RWPE2 (cell line): ENCODE results near the gene CHRD.

Experiments
- ATAC-seq: fragments of 200-7000 bp; cut with Tn5 transposase; 3 replicates; pipeline ENCODE4 v1.9.1; 2021; ENCODE audit warnings: low read depth
- DNase-seq: peaks from one replicate; pipeline ENCODE4 v3.0.0-alpha.2; 2020; ENCODE audit warnings: low spot score
- H3K27ac ChIP-seq: fragments of 450-650 bp; 2 replicates; pipeline ENCODE4 v1.5.1; 2017; ENCODE audit warnings: mild to moderate bottlenecking; ENCODE audit not compliant: poor library complexity, severe bottlenecking
- H3K27me3 ChIP-seq: fragments of 250-450 bp; sonication (Bioruptor Pico); 2 replicates; pipeline ENCODE4 v1.5.1; 2021; ENCODE audit warnings: mild to moderate bottlenecking, moderate library complexity; ENCODE audit not compliant: insufficient read depth, poor library complexity, severe bottlenecking
- H3K36me3 ChIP-seq: fragments of 250-450 bp; sonication (Bioruptor Pico); 2 replicates; pipeline ENCODE4 v1.5.1; 2020; ENCODE audit warnings: low read depth, mild to moderate bottlenecking, moderate library complexity
- H3K4me1 ChIP-seq: fragments of 250-450 bp; sonication (Bioruptor Pico); 2 replicates; pipeline ENCODE4 v1.5.1; 2021; ENCODE audit warnings: mild to moderate bottlenecking, moderate library complexity; ENCODE audit not compliant: insufficient read depth, poor library complexity, severe bottlenecking
- H3K4me3 ChIP-seq: fragments of 250-450 bp; sonication (Bioruptor Pico); 2 replicates; pipeline ENCODE4 v1.5.1; 2021; ENCODE audit warnings: mild to moderate bottlenecking, moderate library complexity; ENCODE audit not compliant: severe bottlenecking
- H3K9me3 ChIP-seq: fragments of 250-450 bp; sonication (Bioruptor Pico); 2 replicates; pipeline ENCODE4 v1.5.1; 2021; ENCODE audit warnings: mild to moderate bottlenecking, moderate library complexity; ENCODE audit not compliant: severe bottlenecking
- TF ChIP-seq, protein P1 (sequence below): fragments of 450-650 bp; IDR thresholded peaks from one replicate; pipeline ENCODE4 v1.5.1; 2017; ENCODE audit warnings: mild to moderate bottlenecking, moderate library complexity; ENCODE audit not compliant: poor library complexity, severe bottlenecking

Gene CHRD

DNA sequence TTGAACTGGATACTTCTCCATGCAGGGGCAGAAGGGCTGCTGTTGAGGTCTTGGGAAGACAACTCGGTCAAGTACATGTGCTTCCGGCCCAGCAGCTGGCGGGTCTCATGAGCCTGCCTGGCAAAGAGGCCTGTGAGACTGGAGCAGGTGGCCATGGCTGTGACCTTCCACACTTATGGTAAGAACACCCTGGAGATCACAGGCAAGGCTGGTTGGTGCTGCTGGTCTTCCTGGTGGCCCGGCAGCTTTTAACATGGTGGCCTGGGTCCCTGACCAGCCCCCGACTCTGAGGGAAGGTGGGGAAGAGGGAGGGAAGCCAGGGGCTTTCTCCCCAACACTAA lies 15.4 kb downstream of the CHRD start:
- Histone ChIP-seq H3K27me3 (peaks cover 7% of the 10 kb centered on the region), H3K36me3 (no peaks in the 10 kb centered on the region), H3K4me3 (no peak overlapping the region), H3K27ac (no peak overlapping the region), H3K4me1 (no peaks in the 10 kb centered on the region), H3K9me3 (no peaks in the 10 kb centered on the region)
- ATAC-seq (no peak), DNase-seq (no peak)
- TF ChIP-seq, protein P1, sequence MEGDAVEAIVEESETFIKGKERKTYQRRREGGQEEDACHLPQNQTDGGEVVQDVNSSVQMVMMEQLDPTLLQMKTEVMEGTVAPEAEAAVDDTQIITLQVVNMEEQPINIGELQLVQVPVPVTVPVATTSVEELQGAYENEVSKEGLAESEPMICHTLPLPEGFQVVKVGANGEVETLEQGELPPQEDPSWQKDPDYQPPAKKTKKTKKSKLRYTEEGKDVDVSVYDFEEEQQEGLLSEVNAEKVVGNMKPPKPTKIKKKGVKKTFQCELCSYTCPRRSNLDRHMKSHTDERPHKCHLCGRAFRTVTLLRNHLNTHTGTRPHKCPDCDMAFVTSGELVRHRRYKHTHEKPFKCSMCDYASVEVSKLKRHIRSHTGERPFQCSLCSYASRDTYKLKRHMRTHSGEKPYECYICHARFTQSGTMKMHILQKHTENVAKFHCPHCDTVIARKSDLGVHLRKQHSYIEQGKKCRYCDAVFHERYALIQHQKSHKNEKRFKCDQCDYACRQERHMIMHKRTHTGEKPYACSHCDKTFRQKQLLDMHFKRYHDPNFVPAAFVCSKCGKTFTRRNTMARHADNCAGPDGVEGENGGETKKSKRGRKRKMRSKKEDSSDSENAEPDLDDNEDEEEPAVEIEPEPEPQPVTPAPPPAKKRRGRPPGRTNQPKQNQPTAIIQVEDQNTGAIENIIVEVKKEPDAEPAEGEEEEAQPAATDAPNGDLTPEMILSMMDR: no peak

DNA sequence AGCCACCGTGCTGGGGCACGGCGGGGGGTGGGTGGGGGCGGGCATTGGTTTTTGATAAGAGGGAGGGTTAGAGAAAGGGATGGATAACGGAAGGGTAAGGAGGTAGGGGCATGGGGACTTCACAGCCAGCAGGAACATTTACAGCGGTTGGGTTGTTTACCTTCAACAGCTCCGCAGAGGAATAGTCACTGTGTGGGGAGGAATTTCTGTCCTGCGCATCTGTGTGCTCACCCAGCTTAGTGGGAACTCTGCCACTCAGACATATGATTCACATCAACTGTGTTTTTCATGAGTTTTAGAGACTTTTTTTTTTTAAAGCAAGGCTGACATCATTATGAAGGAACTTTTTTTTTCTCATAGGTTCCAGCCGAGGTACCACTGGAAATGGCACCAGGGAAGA lies 19.6 kb downstream of the CHRD start:
- no peaks in the 10 kb centered on the region for H3K36me3 ChIP-seq
- TF ChIP-seq, protein P1: no peak
- no peak overlapping the region for H3K27ac ChIP-seq
- no peaks in the 10 kb centered on the region for H3K4me1 ChIP-seq
- H3K27me3 ChIP-seq: peaks cover 19% of the 10 kb centered on the region
- no peak for ATAC-seq
- no peak for DNase-seq
- no peaks in the 10 kb centered on the region for H3K9me3 ChIP-seq
- no peak overlapping the region for H3K4me3 ChIP-seq

DNA sequence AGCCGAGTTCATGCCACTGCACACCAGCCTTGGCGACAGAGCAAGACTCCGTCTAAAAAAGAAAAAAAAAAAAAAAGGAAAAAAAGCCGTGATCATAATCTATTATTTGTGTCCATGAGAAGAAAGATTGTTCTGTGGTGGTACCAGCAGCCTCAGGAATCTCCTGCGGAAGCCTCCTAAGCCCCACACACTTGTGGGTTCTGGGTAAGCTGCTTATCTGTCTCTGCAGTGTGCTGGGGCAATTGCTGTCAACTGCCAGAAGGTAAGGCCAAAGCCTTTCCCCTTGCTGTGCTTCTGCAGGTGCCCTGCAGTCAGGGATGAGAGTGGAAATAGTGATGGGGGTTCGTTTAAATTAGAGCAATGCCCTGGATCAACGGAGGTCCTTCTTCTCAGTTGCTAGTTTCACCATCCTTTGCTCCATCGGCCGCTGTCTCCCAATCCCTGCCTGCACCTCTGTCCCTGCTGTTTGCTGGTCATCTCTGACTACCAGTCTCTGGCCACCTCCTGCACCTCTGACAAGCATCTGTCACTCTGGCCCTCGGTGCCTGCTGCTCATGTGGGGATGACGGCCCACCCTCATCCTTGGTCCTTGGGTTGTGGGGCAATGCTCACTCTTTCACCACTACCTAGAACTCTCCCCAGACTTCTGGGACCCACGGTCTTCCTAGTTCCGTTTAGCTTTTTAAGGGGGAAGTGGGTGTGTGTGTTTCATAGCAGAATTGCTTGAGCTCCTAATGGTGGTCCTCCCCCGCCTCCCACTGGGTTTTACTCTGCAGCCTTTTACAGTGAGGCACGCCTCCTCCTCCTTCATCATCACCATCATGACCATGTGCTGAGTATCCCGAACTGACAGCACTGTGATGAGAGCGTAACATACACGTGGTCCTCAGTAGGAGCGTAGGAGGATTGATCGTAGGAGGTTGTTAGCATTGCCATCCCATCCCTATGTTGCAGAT lies 25.5 kb downstream of the CHRD start:
- Histone ChIP-seq H3K4me1 (no peaks in the 10 kb centered on the region), H3K9me3 (no peaks in the 10 kb centered on the region), H3K27ac (no peak overlapping the region), H3K4me3 (no peak overlapping the region), H3K36me3 (no peaks in the 10 kb centered on the region), H3K27me3 (peaks cover 12% of the 10 kb centered on the region)
- ATAC-seq (no peak), DNase-seq (no peak)
- TF ChIP-seq, protein P1: no peak

DNA sequence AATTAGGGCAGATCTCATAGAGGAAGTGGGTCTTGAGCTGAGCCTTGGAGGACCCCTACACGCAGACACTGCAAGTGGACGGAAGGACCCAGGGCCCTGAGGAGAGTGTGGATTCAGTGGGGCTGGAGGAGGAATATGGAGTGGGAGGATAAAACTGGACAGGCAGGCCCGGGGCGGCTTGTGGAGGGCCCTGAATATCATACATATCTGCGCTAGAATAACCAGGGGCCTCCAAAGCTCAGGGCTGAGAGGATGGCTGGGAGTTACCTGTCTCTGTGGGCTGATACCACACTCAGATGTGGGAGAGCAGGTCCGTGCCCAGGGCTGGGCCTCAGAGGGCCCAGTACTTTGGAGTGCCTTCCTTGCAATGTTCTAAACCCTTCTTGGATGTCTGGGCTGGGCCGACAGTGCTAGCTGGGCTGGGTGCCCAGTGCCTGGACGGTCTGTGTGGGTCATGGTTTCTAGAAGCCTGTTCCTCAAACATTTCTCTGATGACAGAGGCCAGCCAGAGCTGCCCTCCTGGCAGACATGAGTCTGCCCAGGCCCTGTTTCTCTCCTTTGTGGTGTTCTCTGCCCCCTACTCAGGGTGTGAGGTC lies 29.6 kb downstream of the CHRD start:
- no peaks in the 10 kb centered on the region for H3K9me3 ChIP-seq
- ATAC-seq (no peak), DNase-seq (no peak)
- no peaks in the 10 kb centered on the region for H3K27me3 ChIP-seq
- no peak overlapping the region for H3K27ac ChIP-seq
- H3K36me3 ChIP-seq: no peaks in the 10 kb centered on the region
- H3K4me1 ChIP-seq: no peaks in the 10 kb centered on the region
- TF ChIP-seq, protein P1: no peak
- H3K4me3 ChIP-seq: no peak overlapping the region

DNA sequence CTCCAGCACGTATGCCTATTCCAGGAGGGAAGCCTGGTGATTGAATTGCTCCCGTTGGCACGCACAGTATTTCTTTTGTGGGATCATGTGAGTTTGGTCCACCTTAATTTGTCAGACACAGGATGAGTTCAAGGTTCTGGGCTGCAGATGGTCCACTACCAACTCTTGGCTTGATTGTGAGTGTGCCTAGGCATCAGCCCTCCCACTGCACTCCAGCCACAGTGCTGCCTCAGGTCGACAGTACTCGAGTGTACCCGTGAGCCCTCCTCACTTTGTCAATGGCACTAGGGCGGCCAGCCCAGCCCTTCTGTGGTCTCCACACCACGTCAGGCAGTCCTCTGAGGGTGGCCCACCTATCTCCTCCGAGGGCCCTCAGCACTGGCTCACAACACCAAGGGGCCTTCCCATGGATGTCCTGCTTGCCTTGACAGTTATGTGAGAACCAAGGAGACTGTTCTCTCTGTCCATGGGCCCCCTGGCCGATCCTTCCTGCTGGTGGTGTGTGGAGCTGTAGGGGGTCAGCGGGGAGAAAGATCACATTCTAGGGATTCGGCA lies 30.2 kb downstream of the CHRD start:
- DNase-seq (no peak), ATAC-seq (no peak)
- H3K27ac ChIP-seq: no peak overlapping the region
- TF ChIP-seq, protein P1: no peak
- no peaks in the 10 kb centered on the region for H3K36me3 ChIP-seq
- no peaks in the 10 kb centered on the region for H3K27me3 ChIP-seq
- H3K4me3 ChIP-seq: no peak overlapping the region
- H3K4me1 ChIP-seq: no peaks in the 10 kb centered on the region
- H3K9me3 ChIP-seq: no peaks in the 10 kb centered on the region
